ENCODE results near the gene NCAPD2. TPM values are rescaled to one million over a fixed set of nuclear protein-coding genes. Genes with fewer than 3 reads are reported as not detected.

The NCAPD2 gene
- polyA plus RNA-seq, 1 donor (not counting 4 experiments of a cell fraction or from before 2014, with no cell fraction given): 33.7 TPM

DNA sequence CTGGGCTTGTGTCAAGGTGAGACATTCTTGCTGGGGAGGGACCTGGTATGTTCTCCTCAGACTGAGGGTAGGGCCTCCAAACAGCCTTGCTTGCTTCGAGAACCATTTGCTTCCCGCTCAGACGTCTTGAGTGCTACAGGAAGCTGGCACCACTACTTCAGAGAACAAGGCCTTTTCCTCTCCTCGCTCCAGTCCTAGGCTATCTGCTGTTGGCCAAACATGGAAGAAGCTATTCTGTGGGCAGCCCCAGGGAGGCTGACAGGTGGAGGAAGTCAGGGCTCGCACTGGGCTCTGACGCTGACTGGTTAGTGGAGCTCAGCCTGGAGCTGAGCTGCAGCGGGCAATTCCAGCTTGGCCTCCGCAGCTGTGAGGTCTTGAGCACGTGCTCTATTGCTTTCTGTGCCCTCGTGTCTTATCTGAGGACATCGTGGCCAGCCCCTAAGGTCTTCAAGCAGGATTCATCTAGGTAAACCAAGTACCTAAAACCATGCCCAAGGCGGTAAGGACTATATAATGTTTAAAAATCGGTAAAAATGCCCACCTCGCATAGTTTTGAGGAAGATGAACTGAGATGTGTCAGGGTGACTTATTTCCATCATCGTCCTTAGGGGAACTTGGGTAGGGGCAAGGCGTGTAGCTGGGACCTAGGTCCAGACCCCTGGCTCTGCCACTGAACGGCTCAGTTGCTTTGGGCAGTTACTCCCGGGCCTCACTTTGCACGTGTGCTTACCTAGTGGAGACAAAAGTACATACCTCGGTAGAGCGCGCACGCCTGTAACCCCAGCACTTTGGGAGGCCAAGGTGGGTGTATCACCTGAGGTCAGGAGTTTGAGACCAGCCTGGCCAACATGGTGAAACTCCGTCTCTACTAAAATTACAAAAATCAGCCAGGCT lies 44.8 kb downstream of the NCAPD2 start:
- peaks cover 47% of the 10 kb centered on the region for H4K20me1 ChIP-seq (ENCODE audit: control insufficient read depth, extremely low read depth, insufficient read depth, low read length)
- H3K9me1 ChIP-seq (ENCODE audit: control insufficient read depth, extremely low read depth, insufficient read depth, low read length): peaks cover 5% of the 10 kb centered on the region
- H3K27ac ChIP-seq (ENCODE audit: control insufficient read depth, insufficient read depth, low read length): no peak overlapping the region
- no peak for DNase-seq (ENCODE audit: low read depth, low spot score)
- no peaks in the 10 kb centered on the region for H3K27me3 ChIP-seq (ENCODE audit: control insufficient read depth, extremely low read depth, insufficient read depth, low read length)
- H3K79me2 ChIP-seq (ENCODE audit: control insufficient read depth, insufficient read depth, low read length): peaks cover 30% of the 10 kb centered on the region
- no peak for FAIRE-seq
- TF ChIP-seq, protein P1, sequence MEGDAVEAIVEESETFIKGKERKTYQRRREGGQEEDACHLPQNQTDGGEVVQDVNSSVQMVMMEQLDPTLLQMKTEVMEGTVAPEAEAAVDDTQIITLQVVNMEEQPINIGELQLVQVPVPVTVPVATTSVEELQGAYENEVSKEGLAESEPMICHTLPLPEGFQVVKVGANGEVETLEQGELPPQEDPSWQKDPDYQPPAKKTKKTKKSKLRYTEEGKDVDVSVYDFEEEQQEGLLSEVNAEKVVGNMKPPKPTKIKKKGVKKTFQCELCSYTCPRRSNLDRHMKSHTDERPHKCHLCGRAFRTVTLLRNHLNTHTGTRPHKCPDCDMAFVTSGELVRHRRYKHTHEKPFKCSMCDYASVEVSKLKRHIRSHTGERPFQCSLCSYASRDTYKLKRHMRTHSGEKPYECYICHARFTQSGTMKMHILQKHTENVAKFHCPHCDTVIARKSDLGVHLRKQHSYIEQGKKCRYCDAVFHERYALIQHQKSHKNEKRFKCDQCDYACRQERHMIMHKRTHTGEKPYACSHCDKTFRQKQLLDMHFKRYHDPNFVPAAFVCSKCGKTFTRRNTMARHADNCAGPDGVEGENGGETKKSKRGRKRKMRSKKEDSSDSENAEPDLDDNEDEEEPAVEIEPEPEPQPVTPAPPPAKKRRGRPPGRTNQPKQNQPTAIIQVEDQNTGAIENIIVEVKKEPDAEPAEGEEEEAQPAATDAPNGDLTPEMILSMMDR (optimal IDR thresholded peaks at IDR 0.05 in 1 of 3, IDR thresholded peaks at IDR 0.05 in 1 of 3, conservative IDR thresholded peaks at IDR 0.05 in 1 of 3; ENCODE audit: extremely low read depth in 1 of 3, insufficient read depth in 2 of 3, low read length in 3 of 3): no peak
- no peak for TF ChIP-seq EZH2 (IDR thresholded peaks at IDR 0.05; ENCODE audit: low read length)
- peaks cover 28 to 35% of the 10 kb centered on the region in 2 experiments for H3K36me3 ChIP-seq (ENCODE audit: control insufficient read depth in 2 of 2, extremely low read depth in 1 of 2, insufficient read depth in 2 of 2, low read length in 2 of 2)
- H2AFZ ChIP-seq (ENCODE audit: control insufficient read depth, low read length): no peak overlapping the region
- dilution Hi-C loops (cut with MboI; ENCODE audit: extremely low pct_ligation_motif_present, low sequenced_read_pairs): no loop called here
- H3K9ac ChIP-seq (ENCODE audit: control insufficient read depth, extremely low read depth, insufficient read depth, low read length): no peak overlapping the region
- peak overlapping the region; percentile 2 for H3K4me2 ChIP-seq (ENCODE audit: control insufficient read depth, extremely low read depth, insufficient read depth, low read depth, low read length)
- peaks cover 39% of the 10 kb centered on the region for H3K4me1 ChIP-seq (ENCODE audit: control insufficient read depth, extremely low read depth, insufficient read depth, low read length)
- H3K4me3 ChIP-seq (ENCODE audit: control insufficient read depth in 2 of 3, extremely low read depth in 1 of 3, insufficient read depth in 2 of 3, low read depth in 1 of 3, low read length in 3 of 3): no peak overlapping the region
- no peaks in the 10 kb centered on the region for H3K9me3 ChIP-seq (ENCODE audit: control insufficient read depth, low read depth, low read length)

DNA sequence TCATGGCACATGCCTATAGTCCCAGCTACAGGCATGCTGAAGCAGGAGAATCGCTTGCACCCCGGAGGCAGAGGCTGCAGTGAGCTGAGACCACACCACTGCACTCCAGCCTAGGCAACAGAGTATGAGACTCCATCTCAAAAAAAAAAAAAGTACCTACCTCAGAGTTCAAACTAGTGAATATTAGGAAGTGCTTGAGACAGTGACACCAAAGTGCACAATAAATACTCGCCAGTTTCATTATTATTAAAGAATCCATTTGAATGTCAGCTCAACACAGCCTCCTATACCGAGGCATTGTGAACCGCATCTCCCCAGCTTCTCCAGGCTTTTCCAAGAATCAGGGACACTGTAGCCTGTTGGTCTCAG lies 45.4 kb downstream of the NCAPD2 start:
- H3K4me1 ChIP-seq (ENCODE audit: control insufficient read depth, extremely low read depth, insufficient read depth, low read length): peaks cover 37% of the 10 kb centered on the region
- H3K27ac ChIP-seq (ENCODE audit: control insufficient read depth, insufficient read depth, low read length): no peak overlapping the region
- dilution Hi-C loops (cut with MboI; ENCODE audit: extremely low pct_ligation_motif_present, low sequenced_read_pairs): no loop called here
- H3K4me3 ChIP-seq (ENCODE audit: control insufficient read depth in 2 of 3, extremely low read depth in 1 of 3, insufficient read depth in 2 of 3, low read depth in 1 of 3, low read length in 3 of 3): no peak overlapping the region
- no peak for TF ChIP-seq EZH2 (IDR thresholded peaks at IDR 0.05; ENCODE audit: low read length)
- TF ChIP-seq, protein P1 (optimal IDR thresholded peaks at IDR 0.05 in 1 of 3, IDR thresholded peaks at IDR 0.05 in 1 of 3, conservative IDR thresholded peaks at IDR 0.05 in 1 of 3; ENCODE audit: extremely low read depth in 1 of 3, insufficient read depth in 2 of 3, low read length in 3 of 3): no peak
- peaks cover 28 to 35% of the 10 kb centered on the region in 2 experiments for H3K36me3 ChIP-seq (ENCODE audit: control insufficient read depth in 2 of 2, extremely low read depth in 1 of 2, insufficient read depth in 2 of 2, low read length in 2 of 2)
- no peaks in the 10 kb centered on the region for H3K9me3 ChIP-seq (ENCODE audit: control insufficient read depth, low read depth, low read length)
- peaks cover 29% of the 10 kb centered on the region for H3K79me2 ChIP-seq (ENCODE audit: control insufficient read depth, insufficient read depth, low read length)
- no peak overlapping the region for H3K9ac ChIP-seq (ENCODE audit: control insufficient read depth, extremely low read depth, insufficient read depth, low read length)
- H2AFZ ChIP-seq (ENCODE audit: control insufficient read depth, low read length): no peak overlapping the region
- H3K4me2 ChIP-seq (ENCODE audit: control insufficient read depth, extremely low read depth, insufficient read depth, low read depth, low read length): peak overlapping the region; percentile 6
- peaks cover 5% of the 10 kb centered on the region for H3K9me1 ChIP-seq (ENCODE audit: control insufficient read depth, extremely low read depth, insufficient read depth, low read length)
- FAIRE-seq (no peak), DNase-seq (ENCODE audit: low read depth, low spot score) (no peak)
- no peaks in the 10 kb centered on the region for H3K27me3 ChIP-seq (ENCODE audit: control insufficient read depth, extremely low read depth, insufficient read depth, low read length)
- peaks cover 47% of the 10 kb centered on the region for H4K20me1 ChIP-seq (ENCODE audit: control insufficient read depth, extremely low read depth, insufficient read depth, low read length)
